Vagina (tissue), 2 donors: ENCODE measurements around the gene EDEM2.

Experiments
- CTCF ChIP-seq, 3 experiments: fragments of 450-650 bp in 2 of 3; fragments of 200-600 bp in 1 of 3; sonication (generic) in 1 of 3; IDR thresholded peaks; one replicate each; pipeline ENCODE4 v1.5.1; 2017 to 2019; ENCODE audit warnings: antibody characterized with exemption in 3 of 3, mild to moderate bottlenecking in 2 of 3, moderate library complexity in 2 of 3
- POLR2A ChIP-seq, 2 donors: fragments of 450-650 bp; IDR thresholded peaks; one replicate each; pipeline ENCODE4 v1.6.1; 2017; ENCODE audit warnings: antibody characterized with exemption in 2 of 2, mild to moderate bottlenecking in 2 of 2, moderate library complexity in 2 of 2
- POLR2AphosphoS5 ChIP-seq, 2 donors: sonication (generic); formaldehyde crosslinking; IDR thresholded peaks; one replicate each; pipeline ENCODE4 v1.9.0; 2017; ENCODE audit warnings: antibody characterized with exemption in 2 of 2, mild to moderate bottlenecking in 2 of 2, low read depth in 1 of 2; ENCODE audit not compliant: insufficient read depth in 1 of 2

- TF ChIP-seq POLR2A (IDR thresholded peaks at IDR 0.05) (no peak), POLR2AphosphoS5 (IDR thresholded peaks at IDR 0.05; ENCODE audit: insufficient read depth in 1 of 2, low read depth in 1 of 2) (no peak), CTCF (IDR thresholded peaks at IDR 0.05) (no peak)
These were observed 45.2 kb upstream of the EDEM2 start for GRCh38 chr20:35192118-35192872.
